Left lung (tissue), 10 donors: ENCODE results near the gene TMEM94. TPM values are rescaled to one million over a fixed set of nuclear protein-coding genes. Genes with fewer than 3 reads are reported as not detected.
"Not testable (repeated sequence)": the region's sequence is repeated elsewhere in the genome, so short reads cannot be mapped to it uniquely, and the experiment has no call there.

Experiments
- ATAC-seq: fragments of 200-7000 bp; cut with Tn5 transposase; one replicate; pipeline ENCODE4 v1.9.1; 2020; ENCODE audit warnings: moderate library complexity
- DNase-seq, 4 donors: peaks; one replicate each; pipeline ENCODE4 v3.0.0-alpha.2; 2013 to 2020
- H3K27ac ChIP-seq, 2 donors: fragments of 200-600 bp; sonication (generic) in 1 of 2; one replicate each; pipeline versions ENCODE4 v1.5.0 to v1.8.0; 2020 to 2021
- H3K27me3 ChIP-seq, 2 donors: fragments of 200-600 bp; sonication (generic) in 1 of 2; one replicate each; pipeline versions ENCODE4 v1.5.0 to v1.8.0; 2020 to 2021
- H3K36me3 ChIP-seq, 2 donors: fragments of 200-600 bp; sonication (generic) in 1 of 2; one replicate each; pipeline versions ENCODE4 v1.5.0 to v1.8.0; 2020 to 2021
- H3K4me1 ChIP-seq, 2 donors: fragments of 200-600 bp; one replicate each; pipeline ENCODE4 v1.8.0; 2021
- H3K4me3 ChIP-seq, 2 donors: fragments of 200-600 bp; sonication (generic) in 1 of 2; one replicate each; pipeline versions ENCODE4 v1.5.0 to v1.8.0; 2020 to 2021; ENCODE audit warnings: mild to moderate bottlenecking in 1 of 2
- H3K9me3 ChIP-seq, 2 donors: fragments of 200-600 bp; sonication (generic) in 1 of 2; one replicate each; pipeline versions ENCODE4 v1.5.0 to v1.8.0; 2020 to 2021
- intact Hi-C, 2 donors: fragments of 100-400 bp; cut with DNase I; formaldehyde crosslinking; loops; one replicate each; pipeline versions ENCODE4 v1.11.2 to v1.14.2; 2022
- polyA plus RNA-seq, 6 donors: library from polyadenylated mRNA; unstranded; fragments of 120-200 nt; gene quantifications; one replicate each; pipeline ENCODE4 v1.2.1, GENCODE V29; 2013; ENCODE audit not compliant: insufficient read length in 6 of 6
- total RNA-seq, 2 donors: library from RNA; stranded (reverse); fragmentation: NEBNext Ultra II Directional; extraction: Animal tissue kit (Norgen Biotek cat#: 25700); gene quantifications; one replicate each; pipeline ENCODE4 v1.2.1, GENCODE V29; 2021
- TF ChIP-seq, protein P1 (sequence below), 2 donors: fragments of 200-600 bp; sonication (generic) in 1 of 2; IDR thresholded peaks; one replicate each; pipeline versions ENCODE4 v1.5.0 to v1.8.0; 2021; ENCODE audit warnings: antibody characterized with exemption in 2 of 2
- donor health status: DM: no; HTN: yes; CAD: no.
- donor health status: DM: no; HTN: no; CAD: no.

Gene TMEM94
- total and polyA plus RNA-seq, 8 donors = 68.4 to 91.7 (median 77.7) TPM

DNA sequence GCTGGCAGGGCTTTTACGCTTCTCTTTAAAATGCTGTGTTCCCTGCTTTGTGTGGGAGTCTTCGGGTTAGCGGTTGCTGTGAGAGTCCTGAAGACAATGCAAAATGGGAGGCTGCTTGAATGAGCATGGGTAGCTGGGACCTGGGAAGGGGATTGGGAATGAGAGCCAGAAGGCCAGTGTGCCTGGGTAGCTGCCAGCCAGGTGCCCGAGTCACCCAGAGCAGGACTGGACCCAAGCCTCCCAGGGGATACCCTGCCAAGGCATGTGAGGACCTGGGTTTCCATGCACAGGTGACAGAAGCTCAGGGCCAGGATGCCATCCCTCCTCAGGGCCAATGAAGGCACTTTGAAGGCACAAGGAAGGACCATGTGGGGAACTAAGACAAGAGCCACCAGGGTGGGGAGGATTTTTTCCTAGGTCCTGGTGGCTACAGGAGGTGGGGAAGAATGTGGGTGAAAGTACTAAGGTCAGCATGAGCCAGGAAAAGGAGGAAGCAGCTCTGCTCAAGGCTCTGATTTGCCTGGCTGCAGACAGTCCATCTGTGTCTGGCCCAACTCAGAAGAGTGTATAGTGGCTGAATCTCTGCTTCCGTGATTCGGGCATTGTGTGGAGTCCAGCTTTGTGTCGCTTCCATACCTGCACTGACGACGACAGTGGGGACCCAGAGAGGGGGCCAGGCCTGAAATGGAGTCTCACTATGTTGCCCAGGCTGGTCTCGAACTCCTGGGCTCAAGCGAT is 20.5 kb downstream of the TMEM94 start:
- DNase-seq = peak in 1 of 4 donors; percentile 24
- Histone ChIP-seq H3K4me1 (peaks cover 19 to 37% of the 10 kb centered on the region in 2 donors), H3K9me3 (no peaks in the 10 kb centered on the region), H3K4me3 (no peak overlapping the region), H3K27ac (peak overlapping the region; percentile 61 to 74), H3K36me3 (peaks cover 0 to 46% of the 10 kb centered on the region in 2 donors), H3K27me3 (no peaks in the 10 kb centered on the region)
- TF ChIP-seq, protein P1, sequence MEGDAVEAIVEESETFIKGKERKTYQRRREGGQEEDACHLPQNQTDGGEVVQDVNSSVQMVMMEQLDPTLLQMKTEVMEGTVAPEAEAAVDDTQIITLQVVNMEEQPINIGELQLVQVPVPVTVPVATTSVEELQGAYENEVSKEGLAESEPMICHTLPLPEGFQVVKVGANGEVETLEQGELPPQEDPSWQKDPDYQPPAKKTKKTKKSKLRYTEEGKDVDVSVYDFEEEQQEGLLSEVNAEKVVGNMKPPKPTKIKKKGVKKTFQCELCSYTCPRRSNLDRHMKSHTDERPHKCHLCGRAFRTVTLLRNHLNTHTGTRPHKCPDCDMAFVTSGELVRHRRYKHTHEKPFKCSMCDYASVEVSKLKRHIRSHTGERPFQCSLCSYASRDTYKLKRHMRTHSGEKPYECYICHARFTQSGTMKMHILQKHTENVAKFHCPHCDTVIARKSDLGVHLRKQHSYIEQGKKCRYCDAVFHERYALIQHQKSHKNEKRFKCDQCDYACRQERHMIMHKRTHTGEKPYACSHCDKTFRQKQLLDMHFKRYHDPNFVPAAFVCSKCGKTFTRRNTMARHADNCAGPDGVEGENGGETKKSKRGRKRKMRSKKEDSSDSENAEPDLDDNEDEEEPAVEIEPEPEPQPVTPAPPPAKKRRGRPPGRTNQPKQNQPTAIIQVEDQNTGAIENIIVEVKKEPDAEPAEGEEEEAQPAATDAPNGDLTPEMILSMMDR (IDR thresholded peaks at IDR 0.05) = no peak
- intact Hi-C loops = no loop called here
- ATAC-seq = peak; percentile 20

DNA sequence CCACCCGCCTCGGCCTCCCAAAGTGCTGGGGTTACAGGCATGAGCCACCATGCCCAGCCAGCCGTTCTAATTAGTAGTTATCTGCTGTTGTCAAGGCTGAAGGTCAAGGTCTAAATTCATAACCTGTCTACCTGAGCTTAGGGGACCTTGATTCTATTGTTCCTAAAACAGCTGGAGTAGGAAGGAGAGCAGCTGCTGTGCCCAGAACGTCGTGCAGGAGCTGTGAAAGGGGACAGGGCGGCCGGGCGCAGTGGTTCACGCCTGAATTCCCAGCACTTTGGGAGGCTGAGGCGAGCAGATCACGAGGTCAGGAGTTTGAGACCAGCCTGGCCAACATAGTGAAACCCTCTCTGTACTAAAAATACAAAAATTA is 21.0 kb downstream of the TMEM94 start:
- Histone ChIP-seq H3K4me1 (peaks cover 19 to 43% of the 10 kb centered on the region in 2 donors), H3K36me3 (peaks cover 0 to 40% of the 10 kb centered on the region in 2 donors), H3K27ac (peak overlapping the region in 1 of 2 donors; percentile 61)
- H3K4me3 ChIP-seq, ATAC-seq, H3K9me3 ChIP-seq, H3K27me3 ChIP-seq, intact Hi-C loops: not testable (repeated sequence)
- peak in 1 of 4 donors; percentile 43 for DNase-seq

DNA sequence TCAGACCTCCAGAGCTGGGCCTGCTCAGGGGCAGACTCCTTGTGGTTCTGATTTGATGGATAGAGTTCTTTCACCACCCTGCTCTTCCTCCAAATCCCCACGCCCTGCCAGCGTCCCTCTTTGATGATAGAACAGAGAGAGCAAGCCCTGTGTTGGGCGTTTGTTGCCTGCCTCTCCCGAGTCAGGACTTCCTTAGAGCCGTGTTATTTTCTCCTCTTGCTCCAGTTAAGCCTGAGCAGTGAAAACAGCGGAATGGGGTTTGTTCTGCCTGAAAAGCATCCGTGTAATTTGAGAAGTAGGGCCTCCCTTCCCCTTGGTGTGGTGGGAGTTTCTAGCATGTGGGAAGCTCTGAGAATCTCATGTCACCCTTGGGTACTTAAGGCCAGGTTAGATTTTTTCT is 22.1 kb downstream of the TMEM94 start:
- TF ChIP-seq, protein P1 (IDR thresholded peaks at IDR 0.05) = no peak
- intact Hi-C loops = no loop called here
- DNase-seq = peak in 1 of 4 donors; percentile 28
- Histone ChIP-seq H3K4me1 (peaks cover 19 to 46% of the 10 kb centered on the region in 2 donors), H3K9me3 (no peaks in the 10 kb centered on the region), H3K4me3 (no peak overlapping the region), H3K36me3 (peaks cover 0 to 30% of the 10 kb centered on the region in 2 donors), H3K27ac (no peak overlapping the region), H3K27me3 (no peaks in the 10 kb centered on the region)
- no peak for ATAC-seq

DNA sequence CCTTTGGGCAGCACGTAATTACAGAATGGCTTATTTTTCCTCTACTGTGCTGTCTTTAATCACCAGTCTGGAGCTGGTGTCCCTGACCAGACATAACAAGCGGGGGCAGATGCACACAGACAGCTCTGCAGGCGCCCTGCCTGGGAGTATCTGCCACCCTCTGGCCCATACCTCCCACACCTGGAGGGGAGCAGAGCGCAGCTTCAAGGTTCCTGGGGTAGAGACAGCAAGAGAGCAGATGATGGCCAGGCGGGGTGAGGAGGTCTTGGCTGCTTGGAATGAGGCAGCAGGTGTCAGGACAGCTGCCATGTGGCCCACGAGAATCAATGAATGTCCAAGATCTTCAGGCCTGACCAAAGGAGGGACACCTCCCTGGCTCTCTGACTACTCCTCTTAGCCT is 23.8 kb downstream of the TMEM94 start:
- peak in 1 of 4 donors; percentile 22 for DNase-seq
- TF ChIP-seq, protein P1 (IDR thresholded peaks at IDR 0.05) = no peak
- Histone ChIP-seq H3K9me3 (no peaks in the 10 kb centered on the region), H3K4me1 (peaks cover 19 to 46% of the 10 kb centered on the region in 2 donors), H3K27ac (no peak overlapping the region), H3K27me3 (no peaks in the 10 kb centered on the region), H3K4me3 (no peak overlapping the region), H3K36me3 (peaks cover 0 to 14% of the 10 kb centered on the region in 2 donors)
- intact Hi-C loops = no loop called here
- no peak for ATAC-seq

DNA sequence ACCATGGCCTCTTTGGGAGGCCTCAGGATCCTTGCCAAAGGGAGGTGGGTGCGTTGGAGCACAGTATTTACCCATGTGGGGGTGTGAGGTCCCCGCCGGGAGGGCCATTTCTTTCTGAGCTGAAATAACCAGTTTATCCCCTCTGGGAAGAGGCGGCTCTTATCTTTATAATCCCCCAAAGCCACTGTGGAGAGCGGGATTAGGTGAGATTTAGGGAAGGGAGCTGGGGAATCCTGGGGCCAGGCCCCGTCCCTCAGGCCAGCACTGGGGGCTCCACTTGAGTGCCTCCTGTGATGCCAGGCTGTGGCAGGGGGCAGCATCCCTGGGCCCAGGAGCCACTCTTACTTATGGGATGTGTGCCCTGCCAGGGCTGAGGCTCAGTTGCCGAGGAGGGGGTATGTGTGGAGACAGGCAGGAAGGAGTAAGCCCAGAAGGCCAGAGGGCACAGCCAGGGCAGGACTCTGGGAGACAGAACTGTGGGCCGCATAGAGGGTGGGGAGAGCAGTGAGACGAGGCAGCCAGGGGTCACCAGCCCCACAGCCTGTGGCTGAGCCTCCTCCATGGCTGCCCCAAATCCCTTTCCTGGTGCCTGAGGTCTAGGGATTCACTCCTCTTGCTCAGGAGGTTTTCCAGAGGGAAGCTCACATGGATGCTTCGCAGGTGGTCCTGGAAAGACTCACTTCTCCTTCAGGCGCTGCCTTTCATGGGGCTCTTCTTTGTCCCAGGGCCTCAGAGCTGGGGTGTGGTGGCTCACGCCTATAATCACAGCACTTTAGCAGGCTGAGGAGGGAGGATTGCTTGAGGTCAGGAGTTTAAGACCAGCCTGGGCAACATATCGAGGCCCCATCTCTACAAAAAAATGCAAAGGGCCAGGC is 25.0 kb downstream of the TMEM94 start:
- Histone ChIP-seq H3K27me3 (no peaks in the 10 kb centered on the region), H3K4me3 (no peak overlapping the region), H3K36me3 (peaks cover 0 to 12% of the 10 kb centered on the region in 2 donors), H3K9me3 (no peaks in the 10 kb centered on the region), H3K4me1 (peaks cover 16 to 42% of the 10 kb centered on the region in 2 donors), H3K27ac (no peak overlapping the region)
- no peak for ATAC-seq
- DNase-seq = peak in 1 of 4 donors; percentile 58
- TF ChIP-seq, protein P1 (IDR thresholded peaks at IDR 0.05) = no peak
- intact Hi-C loops = no loop called here
